CD4-positive, alpha-beta T cell treated with Interleukin-1 beta for 1 hour (primary cell): ENCODE measurements around the gene MRGPRE.

Source experiments
- DNase-seq, 2 donors: peaks; one replicate each; pipeline ENCODE4 v3.0.0-alpha.2; 2020 to 2022

The MRGPRE gene

DNA sequence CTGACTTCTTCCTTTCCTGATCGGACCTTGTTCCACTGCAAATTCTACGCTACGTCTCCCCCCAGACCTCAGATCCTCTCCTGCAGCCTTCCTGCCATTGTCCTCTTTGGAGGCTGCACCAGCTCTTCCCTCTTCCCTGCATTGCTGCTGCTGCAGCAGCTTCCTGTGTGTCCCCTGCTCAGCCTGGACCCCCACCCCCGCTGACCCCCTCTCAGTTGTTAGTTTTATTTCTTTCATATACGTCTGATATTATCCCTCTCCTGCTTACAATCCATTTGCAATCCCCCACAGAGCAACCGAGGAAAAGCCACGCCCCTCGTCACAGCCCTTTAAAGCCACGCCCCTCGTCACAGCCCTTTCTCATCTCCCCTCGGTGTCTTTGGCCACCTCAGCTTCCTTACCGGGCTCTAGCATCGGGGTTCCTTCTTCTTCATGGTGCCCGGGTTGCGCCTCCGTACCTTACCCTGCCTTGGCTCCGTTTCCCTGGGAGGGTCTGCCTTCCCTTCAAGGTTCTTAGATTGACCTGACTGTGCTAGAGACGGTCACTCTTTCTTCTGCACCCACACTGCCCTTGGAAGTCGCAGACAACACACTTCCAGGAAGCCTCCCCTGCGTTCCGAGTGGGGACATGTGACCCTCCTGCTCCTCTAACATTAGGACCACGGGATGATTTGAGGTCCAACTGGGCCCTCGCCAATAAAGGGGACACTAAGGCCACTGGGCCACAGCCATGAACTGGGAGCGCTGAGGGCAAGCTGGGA is 18.4 kb downstream of the MRGPRE start:
- no peak for DNase-seq

DNA sequence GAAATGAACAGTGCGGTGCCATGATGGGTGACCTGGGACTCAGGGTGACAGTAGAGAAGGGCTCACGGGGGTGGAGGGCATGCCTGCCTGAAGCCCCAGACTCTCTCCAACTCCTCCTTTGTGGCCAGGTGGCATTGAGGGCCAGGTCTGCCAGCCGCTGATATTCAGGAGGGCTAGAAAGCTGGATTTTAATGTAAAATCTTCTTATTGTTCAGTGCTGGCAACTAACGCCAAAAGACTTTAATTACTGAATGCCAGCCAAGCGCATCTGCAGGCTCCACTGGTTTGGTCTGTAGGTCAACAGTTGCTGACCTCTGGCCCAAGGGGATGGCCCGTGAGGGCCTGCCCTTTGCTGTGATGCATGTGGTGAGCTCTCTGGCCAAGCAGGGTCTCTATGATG is 23.9 kb downstream of the MRGPRE start:
- no peak for DNase-seq

DNA sequence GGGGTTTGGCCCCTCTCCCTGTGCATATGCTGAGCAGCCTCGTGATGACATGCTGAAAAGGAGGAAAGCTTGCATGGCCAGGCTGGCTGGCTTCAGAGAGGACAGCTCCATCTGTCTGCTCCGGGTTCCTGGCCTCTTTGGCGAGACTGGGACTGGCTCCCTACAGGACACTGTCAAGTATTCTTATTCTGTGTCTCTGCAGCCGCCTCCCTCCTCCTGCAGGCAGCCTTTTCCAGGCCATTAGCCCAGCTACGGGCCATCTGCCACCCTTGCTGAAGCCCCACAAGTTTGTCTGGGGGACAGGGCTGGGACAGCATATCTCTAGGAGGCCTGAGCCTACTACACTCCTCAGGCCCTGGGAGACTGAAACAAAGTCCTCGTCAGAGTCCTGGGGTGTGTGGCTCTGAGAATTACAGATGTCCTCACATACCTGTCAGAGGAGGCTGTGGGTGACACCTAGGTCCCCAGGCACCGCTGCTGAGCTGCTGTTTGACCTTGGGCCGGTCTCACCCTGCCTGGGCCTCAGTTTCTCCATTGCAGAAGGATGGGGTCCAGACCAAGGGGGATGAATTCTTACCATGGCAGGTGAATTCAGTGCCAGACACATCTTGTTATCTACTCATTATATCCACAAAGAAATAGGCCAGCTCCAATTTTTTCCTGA is 24.6 kb downstream of the MRGPRE start:
- no peak for DNase-seq

DNA sequence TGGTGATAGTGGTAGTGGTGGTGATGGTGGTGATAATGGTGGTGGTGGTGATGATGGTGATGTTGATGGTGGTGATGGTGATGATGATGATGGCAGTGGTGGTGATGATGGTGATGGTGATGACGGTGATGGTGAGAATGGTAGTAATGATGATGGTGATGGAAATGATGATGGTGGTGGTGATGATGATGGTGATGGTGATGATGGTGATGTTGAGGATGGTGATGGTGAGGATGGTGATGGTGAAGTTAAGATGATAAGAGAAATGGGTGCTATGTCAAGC is 25.4 kb downstream of the MRGPRE start:
- no peak for DNase-seq

DNA sequence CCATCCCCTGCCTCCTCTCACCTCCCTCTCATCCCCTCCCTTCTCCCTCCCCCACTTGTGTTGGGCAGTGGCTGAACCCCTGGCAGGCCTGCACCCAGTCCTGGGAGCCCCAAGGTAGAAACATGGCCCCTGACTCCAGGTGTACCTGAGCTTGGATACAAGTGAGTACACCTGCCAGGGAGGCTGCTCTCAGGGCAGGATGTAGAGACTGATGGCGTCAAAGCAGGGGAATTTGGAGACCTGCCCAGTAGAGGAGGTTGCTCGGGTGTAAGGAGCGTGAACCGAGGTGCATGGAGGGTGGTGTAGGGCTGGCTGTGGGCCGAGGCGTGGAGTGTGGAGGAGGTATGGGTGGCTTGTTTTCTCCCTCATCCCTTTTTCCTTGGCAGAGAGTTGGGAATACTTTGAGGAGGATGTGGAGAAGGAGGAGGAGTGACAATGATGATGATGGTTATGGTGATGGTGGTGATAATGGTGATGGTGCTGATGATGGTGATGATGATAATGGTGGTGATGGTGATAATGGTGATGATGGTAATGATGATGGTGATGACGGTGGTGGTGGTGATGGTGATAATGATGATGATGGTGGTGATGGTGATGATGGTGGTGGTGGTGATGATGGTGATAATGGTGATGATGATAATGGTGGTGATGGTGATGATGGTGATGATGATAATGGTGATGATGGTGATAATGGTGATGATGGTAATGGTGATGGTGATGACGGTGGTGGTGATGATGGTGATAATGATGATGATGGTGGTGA is 25.9 kb downstream of the MRGPRE start:
- no peak for DNase-seq

DNA sequence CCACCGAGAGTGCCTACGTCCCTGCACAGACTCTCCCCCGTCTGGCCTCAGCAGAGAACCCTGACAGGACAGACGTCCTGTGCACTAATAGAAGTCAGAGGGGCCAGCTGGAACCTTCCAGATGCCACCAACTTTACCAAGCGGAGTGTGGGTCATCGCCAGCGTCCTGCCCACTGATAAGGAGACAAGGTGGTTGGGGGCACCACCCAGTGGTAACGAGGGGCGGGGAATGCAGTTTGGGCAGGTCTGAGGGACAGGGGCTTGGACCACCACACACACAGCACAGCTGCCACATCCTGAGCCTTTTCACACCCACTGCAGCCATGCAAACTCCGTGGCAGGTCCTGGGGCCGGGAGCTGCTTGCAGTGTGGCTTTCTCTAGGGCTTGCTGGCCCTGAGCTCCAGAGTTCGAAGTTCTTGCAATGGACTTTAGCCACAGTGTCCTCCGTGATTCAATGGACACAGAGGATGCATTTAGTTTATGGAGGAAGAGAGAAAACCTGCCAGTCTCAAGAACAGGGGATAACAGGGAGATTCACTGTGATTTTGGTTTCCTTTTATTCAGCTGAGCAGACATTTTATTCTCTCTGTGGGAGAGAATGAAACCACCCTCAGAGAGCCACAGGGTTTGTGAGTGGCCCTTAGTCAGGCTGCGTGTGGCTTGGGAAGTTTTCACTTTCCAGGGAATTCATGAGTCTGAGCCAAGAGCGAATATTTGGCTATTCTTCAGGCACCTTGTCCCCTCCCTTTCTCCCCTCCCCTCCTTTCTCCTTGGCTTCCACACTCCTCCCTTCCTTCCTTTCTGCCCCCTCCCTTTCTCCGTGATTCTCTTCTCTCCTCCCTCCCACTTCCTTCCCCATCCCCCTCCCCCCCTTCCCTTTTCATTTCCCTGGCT is 26.7 kb downstream of the MRGPRE start:
- DNase-seq: no peak

DNA sequence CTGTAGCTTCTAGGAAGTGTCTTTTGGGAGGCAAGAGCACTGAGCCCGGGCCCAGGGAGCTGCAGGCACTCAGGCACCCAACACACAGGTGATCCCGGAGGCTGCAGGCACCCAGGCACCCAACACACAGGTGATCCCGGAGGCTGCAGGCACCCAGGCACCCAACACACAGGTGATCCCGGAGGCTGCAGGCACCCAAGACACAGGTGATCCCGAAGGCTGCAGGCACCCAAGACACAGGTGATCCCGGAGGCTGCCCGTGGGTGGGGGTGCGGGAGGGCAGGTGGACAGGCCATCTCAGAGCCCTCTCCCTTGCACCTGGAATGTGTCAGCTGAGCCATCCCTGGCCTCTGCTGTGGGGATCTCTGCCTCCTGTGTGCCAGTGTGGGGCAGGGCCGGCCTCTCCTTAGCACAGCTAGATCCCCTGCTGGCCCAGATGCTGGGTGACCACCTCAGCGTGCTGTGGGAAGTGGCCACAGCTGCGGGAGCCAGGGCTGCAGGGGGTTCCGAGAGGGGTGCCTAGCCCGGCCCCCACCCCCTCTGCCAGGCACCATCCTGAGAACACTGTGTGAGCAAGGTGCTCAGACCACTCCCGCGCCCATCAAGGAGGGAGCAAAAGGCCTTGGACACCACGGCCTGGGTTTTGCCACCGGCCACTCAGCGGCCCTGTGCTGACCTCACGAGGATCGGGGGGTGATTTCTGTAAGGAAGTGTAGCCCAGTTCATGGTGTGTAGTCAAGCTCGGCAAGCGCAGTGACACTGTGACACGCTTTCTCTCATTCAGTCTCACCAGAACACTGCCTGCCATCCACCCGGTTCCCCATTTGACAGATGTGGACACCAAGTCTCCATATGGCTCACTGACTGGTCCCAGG is 27.8 kb downstream of the MRGPRE start:
- no peak for DNase-seq

DNA sequence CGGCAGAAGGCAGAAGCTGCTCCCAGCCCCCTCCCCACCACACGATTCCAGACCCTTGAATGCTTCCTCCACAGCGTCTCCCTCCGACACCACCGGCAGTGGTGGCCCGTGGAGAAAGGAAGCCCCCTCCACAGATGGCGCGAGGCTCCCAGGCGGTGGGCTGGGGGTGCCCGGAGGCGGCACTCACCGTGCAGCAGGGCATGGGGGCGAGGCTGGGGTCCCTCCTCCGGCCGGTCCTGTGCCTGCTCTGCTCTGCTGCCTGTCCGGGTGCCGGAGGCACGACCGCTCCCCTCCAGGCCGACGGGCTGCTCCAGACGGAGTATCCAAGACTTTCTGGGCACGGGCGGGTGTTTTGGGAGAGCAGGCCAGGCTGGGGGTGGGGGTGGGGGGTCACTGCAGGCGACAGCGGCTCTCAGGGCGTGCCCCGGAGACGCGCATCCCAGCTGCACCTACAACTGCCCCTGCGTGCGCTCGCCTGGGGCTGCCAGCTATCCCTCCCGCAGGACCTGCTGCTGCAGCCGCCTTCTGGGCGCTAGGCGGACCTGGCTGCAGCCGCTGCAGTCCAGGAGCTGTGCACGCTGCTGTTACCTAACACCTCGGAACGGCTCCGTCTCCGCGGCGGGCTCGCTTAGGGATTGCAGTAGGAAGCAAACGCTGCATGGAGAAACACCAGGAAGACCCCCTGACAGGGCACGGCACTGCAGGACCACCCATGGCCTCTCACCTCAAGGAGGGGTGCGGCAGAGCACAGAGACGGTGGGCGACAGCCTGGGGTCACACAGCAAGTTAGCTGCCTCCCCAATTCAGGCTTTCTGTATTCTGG is 28.8 kb downstream of the MRGPRE start:
- DNase-seq: no peak

DNA sequence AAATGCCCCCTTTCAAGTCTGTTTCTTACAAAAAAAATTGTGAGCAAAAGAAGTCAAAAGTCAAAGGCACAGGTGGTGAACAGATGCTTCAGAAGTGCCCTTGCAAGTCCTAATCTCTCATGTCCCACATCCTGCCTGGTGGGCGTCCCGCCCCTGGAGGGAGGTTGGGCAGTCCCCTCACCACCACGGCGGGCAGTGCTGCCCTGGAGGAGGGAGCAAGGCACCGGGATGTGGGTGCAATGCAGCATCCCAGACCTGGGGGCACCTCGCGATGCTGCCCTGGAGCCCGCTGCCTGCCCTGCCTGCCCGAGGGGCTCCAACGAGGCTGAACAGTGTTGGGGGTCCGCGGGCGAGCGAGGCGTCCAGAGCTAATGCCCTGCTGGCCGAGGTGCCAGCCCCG is 29.5 kb downstream of the MRGPRE start:
- no peak for DNase-seq

DNA sequence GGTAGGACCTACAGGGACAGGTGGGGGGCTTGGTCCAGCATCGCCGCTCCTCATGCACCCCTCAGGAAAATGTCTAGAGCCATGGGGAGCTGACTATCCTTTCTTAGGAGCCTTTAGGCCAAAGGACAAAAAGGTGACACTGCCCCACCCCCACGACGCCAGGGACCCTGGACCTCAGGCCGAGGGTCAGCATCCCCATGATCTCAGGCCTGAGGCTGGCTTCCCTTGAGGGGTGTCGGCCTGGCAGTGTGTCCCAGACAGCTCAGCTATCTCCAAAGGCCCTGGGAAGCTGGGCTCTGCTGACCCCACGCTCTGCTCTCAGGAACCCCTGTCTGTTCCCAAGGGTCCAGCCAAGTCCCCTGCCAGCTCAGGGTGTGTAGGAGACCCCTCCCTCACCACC is 29.9 kb downstream of the MRGPRE start:
- DNase-seq: no peak

DNA sequence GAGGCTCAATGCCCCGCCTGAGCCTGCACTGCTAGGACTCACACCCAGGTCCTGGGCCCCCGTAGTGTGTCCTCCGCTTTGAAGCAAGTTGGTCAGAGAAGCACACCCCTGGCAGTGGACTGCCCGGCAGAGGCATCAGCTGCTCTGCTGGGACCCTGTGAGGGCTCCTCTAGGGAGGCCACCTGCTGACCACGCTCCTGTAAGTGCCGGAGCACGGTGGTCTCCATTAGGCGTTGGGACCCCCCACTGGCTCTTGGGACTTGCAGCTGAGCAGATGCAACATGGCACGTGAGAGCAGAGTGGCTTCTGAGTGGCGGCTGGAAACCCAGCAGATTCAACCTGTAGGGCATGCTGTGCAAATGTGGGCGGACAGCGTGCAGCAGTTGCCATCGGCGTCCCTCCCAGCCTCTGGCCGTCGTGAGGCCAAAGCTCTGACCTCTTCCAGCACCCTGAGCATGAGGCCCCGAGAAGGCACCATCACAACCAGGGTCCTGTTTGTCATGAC is 30.5 kb downstream of the MRGPRE start:
- no peak for DNase-seq

DNA sequence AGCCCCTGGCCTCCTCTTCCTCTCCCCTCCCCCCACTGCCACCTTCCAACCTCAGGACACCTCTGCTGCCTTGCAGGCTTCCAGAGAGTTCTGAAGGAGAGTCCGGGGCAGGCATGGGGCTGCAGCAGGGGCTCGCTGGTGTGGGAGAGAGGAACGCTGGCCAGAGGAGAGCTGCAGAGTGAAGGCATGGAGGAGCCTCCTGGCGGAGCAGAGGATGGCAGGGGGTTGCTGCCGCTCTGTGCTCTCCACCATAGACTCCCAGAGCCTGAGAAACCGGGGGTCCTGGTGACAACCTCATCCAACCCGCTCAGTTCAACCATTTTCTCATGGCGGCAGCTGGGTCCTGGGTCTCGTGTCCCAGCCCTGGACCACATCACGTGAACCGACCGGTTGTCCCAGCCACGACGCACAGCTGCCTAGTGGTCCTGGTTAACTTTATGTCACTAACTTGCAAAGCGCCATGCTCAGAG is 31.1 kb downstream of the MRGPRE start:
- no peak for DNase-seq

DNA sequence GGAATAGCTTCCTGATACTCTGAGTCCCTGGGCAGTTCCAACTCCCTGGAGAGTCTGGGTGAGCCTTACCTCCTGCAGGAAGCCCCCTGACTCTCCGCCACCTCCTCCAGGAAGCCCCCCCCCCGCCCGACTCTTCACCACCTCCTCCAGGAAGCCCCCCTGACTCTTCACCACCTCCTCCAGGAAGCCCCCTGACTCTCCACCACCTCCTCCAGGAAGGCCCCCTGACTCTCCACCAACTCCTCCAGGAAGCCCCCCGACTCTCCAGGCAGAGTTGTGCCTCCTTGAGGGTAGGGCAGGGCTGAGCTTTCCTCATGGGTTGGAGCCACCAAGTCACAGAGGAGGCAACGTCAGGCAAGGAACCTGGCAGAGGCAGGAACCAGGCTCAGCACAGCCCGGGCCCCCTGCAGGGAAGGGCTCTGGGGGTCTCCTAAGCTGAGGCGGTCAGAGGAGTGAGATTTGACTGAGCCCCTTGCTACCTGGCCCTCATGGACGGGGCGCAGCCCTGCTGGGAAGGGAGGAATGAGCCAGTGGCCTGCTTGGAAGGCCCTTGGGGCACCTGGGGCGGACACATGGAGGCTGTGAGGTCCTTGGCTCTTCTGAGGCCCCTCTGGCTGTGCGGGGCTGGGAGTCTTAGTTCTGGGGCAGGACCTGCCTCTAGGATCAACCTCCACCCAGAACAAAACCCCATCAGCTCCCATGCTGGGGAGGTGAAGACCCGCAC is 31.7 kb downstream of the MRGPRE start:
- DNase-seq: no peak

DNA sequence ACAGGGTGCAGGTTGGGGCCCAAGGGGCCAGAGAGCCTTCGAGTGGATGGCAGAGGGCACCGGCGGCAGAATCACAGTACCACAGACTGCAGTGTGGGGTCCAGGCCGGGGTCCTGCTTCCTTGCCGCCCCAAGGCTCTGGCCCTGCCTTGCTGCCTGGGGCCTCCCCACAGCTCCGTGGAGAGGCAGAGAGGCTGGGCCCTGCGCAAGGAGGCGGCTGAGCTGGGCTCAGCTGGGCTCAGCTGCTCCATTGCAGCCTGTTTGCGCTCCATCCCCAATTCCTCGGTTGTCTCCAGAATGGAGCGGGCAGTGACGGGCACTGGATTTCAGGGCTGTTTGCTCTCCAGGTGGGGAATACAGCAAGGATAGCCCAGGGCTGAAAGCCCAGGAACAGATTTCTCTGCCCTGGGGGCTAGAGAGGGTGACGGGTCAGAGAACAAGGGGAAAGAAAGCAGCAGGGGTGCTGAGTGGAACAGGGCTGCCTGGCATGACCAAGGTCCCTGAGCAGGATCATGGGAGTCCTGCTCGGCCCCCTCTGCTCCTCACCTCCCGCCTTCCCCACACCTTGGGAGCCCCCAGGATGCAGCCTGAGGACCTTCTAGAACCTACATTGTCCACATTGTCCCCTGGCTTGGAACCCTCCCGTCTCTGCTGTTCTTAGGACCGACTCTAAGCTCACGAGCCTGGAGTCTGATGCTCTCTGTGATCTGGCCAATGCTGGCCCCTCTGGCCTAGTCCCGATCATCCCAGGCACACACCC is 32.5 kb downstream of the MRGPRE start:
- no peak for DNase-seq

DNA sequence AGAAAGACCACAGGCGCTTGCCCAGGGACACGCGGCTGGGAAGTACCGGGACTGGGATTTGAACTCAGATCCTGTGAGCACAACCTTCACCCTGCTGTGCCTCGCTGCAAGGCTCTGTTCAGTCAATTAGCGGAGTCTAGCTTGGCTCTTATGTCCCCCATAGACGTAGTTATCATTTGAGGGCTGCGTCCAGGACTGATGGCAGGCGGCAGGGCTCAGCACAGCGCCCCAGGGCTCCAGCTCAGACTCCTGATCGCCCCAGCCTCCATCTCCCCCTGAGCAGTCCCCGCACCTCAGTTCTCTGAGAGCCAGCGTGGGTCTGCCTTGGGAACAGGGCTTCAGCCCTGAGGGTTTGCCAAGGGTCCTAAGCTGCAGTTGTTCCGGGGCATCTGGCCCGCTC is 33.4 kb downstream of the MRGPRE start:
- DNase-seq: no peak

DNA sequence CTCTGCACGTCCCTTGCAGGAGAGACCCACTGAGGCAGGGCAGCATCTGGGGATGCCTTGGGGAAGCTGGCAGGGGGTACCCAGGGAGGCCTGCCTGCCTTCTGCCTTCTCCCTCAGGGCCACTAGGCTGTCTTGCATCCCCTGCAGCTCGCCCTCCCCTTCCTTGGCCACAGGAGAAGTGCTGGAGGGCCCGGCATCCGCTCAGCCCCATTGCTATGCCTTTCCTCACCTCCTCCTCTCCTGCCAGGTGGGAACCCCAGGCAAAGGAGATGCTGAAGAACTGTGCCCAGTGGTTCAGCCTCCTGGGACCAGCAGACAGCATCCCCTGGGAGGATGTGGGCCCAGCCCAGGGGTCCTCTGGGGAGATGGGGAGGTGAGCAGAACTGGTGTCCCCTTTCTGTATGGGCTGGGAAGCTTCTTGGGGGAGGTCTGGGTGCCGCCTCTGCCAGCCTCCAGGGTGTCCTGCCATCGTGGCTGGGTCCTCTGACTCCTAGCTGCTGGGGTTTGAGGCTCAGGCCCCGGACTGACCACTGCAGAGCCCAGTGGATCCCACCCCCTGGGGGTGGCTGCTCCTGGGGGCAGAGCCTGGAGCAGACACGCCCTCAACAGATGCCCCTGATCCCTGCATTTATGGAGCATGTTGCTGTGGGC is 34.2 kb downstream of the MRGPRE start:
- DNase-seq: no peak

DNA sequence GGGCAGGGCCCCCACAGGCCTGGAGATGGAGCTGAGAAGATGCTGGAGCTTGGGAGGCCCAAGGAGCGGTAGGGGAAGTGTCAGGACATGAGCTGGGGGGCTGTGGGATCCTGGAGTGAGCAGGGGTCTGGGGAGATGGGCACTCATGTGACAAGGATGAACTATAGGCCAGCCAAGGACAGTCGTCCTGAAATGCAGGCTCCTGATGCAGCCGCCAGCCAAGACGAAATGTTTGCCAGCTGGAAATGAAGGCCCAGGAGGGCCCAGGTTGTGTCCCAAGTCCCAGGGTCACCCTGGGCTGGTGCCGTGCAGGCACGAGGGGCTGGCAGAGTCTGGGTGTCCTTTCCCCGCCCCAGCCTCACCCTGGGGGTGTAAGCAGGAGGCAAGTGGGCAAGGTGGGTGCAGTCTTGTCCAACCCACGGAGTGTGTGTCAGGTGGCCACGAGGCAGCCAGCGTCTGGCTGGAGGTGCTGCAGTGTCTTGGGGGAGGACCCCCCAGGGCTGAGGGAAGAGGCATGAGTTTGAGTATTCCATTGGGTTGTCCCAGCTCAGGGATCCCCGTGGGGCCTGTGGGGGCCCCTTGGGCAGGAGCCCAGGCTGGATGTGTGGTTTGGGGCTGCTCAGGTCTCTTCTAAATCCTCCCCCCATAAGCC is 35.0 kb downstream of the MRGPRE start:
- DNase-seq: no peak
